ENCODE data around the gene ALPK3. TPM values are rescaled to one million over a fixed set of nuclear protein-coding genes. Genes with fewer than 3 reads are reported as not detected.

ALPK3 gene
- total RNA-seq, 1 donor from 2014 or later: 54.5 TPM

- Histone ChIP-seq H3K4me3 (ENCODE audit: low read depth, low read length) (no peak overlapping the region), H3K27me3 (ENCODE audit: control insufficient read depth, insufficient read depth, low read length) (no peaks in the 10 kb centered on the region), H3K36me3 (ENCODE audit: control insufficient read depth, insufficient read depth, low read length) (peaks cover 1% of the 10 kb centered on the region)
- DNase-seq (ENCODE audit: low read depth): no peak
- no peak for TF ChIP-seq CTCF (IDR thresholded peaks at IDR 0.05; ENCODE audit: insufficient read depth, low read length, poor library complexity, severe bottlenecking)
These were observed 47.3 kb downstream of the ALPK3 start for GRCh38 chr15:84864444-84864795.

GRCh38 chr15:84865074-84865569, 48.0 kb downstream of the ALPK3 start:
- TF ChIP-seq CTCF (IDR thresholded peaks at IDR 0.05; ENCODE audit: insufficient read depth, low read length, poor library complexity, severe bottlenecking): no peak
- no peak overlapping the region for H3K4me3 ChIP-seq (ENCODE audit: low read depth, low read length)
- no peak for DNase-seq (ENCODE audit: low read depth)

GRCh38 chr15:84868037-84868880, 51.1 kb downstream of the ALPK3 start:
- Histone ChIP-seq H3K27me3 (ENCODE audit: control insufficient read depth, insufficient read depth, low read length) (no peaks in the 10 kb centered on the region), H3K36me3 (ENCODE audit: control insufficient read depth, insufficient read depth, low read length) (no peaks in the 10 kb centered on the region), H3K4me3 (ENCODE audit: low read depth, low read length) (no peak overlapping the region)
- TF ChIP-seq CTCF (IDR thresholded peaks at IDR 0.05; ENCODE audit: insufficient read depth, low read length, poor library complexity, severe bottlenecking): no peak
- no peak for DNase-seq (ENCODE audit: low read depth)

More at GRCh38 chr15:84865074-84865569, 48.0 kb downstream of the ALPK3 start:
- Histone ChIP-seq H3K27me3 (ENCODE audit: control insufficient read depth, insufficient read depth, low read length) (no peaks in the 10 kb centered on the region), H3K36me3 (ENCODE audit: control insufficient read depth, insufficient read depth, low read length) (peaks cover 1% of the 10 kb centered on the region)

DNA sequence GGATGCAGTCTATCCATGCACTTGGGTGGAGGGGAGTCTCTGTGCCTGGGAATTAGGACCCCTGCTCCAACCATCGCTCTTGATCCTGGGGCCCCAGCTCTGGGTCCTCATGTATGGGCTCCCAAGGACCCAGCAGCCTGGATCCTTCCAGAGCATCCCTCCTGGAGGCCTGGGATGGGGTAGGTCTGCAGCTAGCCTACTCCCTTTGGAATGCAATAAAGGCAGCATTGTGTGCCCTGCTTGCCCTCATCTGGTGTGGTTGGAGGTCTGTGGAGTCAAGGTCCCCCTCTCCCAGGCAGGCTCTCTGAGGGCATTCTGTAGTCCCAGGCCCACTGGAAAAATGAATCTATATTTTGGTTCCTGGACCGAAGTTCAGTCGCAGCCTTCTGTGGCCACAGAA, 52.4 kb downstream of the ALPK3 start:
- Histone ChIP-seq H3K4me3 (ENCODE audit: low read depth, low read length) (no peak overlapping the region), H3K27me3 (ENCODE audit: control insufficient read depth, insufficient read depth, low read length) (no peaks in the 10 kb centered on the region), H3K36me3 (ENCODE audit: control insufficient read depth, insufficient read depth, low read length) (no peaks in the 10 kb centered on the region)
- DNase-seq (ENCODE audit: low read depth): no peak
- TF ChIP-seq CTCF (IDR thresholded peaks at IDR 0.05; ENCODE audit: insufficient read depth, low read length, poor library complexity, severe bottlenecking): no peak

DNA sequence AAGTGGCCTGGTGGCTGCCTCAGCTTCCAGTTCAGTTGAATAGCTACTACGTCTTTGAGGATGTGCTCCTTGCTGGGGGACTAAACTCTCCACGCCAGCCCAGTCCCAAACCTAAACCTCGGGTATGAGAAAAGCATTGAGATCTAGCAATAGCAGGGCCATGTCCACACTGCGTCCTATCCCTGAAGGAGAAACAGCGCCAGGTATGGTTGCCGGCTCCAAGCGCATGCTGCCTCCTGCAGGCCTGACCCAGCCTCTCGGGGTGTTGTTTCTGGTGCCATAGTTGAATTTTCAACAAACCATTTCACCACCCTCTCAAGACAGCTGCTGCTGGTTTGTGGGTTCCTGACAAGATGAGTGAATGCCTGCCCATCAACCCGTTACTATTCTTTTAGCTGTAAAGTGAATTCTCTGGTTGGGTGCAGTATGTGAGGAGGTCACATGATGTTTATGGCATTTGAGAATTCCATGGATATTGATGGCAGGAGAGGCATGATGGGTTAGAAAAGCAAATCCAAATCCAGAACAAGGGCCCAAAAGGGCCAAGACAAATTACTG, 54.4 kb downstream of the ALPK3 start:
- no peak for TF ChIP-seq CTCF (IDR thresholded peaks at IDR 0.05; ENCODE audit: insufficient read depth, low read length, poor library complexity, severe bottlenecking)
- H3K4me3 ChIP-seq (ENCODE audit: low read depth, low read length): no peak overlapping the region
- H3K36me3 ChIP-seq (ENCODE audit: control insufficient read depth, insufficient read depth, low read length): no peaks in the 10 kb centered on the region
- DNase-seq (ENCODE audit: low read depth): no peak
- no peaks in the 10 kb centered on the region for H3K27me3 ChIP-seq (ENCODE audit: control insufficient read depth, insufficient read depth, low read length)

Data from kidney epithelial cell (primary cell).